CD4-positive, alpha-beta memory T cell (primary cell): Measurements from ENCODE around the gene FOXF1. TPM values are rescaled to one million over a fixed set of nuclear protein-coding genes. Genes with fewer than 3 reads are reported as not detected.
A peak's percentile ranks its signal among the peaks of the same experiment; 100 is the strongest.

Source experiments
- CTCF ChIA-PET: fragments of 350-600 bp; sonication (Branson Sonifier 250); formaldehyde crosslinking; loops from one replicate; lab custom pipeline; 2021; ENCODE audit warnings: inconsistent platforms; ENCODE audit not compliant: partially characterized antibody; lab: Charles Lee
- POLR2A ChIA-PET: fragments of 350-600 bp; sonication (Branson Sonifier 250); formaldehyde crosslinking; loops from one replicate; lab custom pipeline; 2021; ENCODE audit not compliant: partially characterized antibody; lab: Charles Lee
- DNase-seq, 5 donors: peaks; one replicate each; pipeline versions ENCODE4 v3.0.0 to v3.0.0-alpha.2; 2020 to 2022; ENCODE audit warnings: mixed read lengths in 1 of 5
- H3K27ac ChIP-seq: one replicate; pipeline ENCODE4 v1.7.0; 2013; ENCODE audit warnings: low read depth, low read length
- H3K27me3 ChIP-seq: 2 replicates; pipeline ENCODE4 v1.7.0; 2013; ENCODE audit warnings: mild to moderate bottlenecking, low read length, moderate library complexity; ENCODE audit not compliant: insufficient read depth
- H3K36me3 ChIP-seq: 2 replicates; pipeline ENCODE4 v1.7.0; 2013; ENCODE audit warnings: mild to moderate bottlenecking, low read length, moderate library complexity; ENCODE audit not compliant: insufficient read depth
- H3K4me1 ChIP-seq: 2 replicates; pipeline ENCODE4 v1.7.0; 2013; ENCODE audit warnings: mild to moderate bottlenecking, low read length, moderate library complexity; ENCODE audit not compliant: insufficient read depth
- H3K4me3 ChIP-seq, 2 donors: one replicate each; pipeline ENCODE4 v1.7.0; 2013; ENCODE audit warnings: low read length in 2 of 2, mild to moderate bottlenecking in 1 of 2
- H3K9me3 ChIP-seq, 2 donors: one replicate each; pipeline ENCODE4 v1.7.0; 2013; ENCODE audit warnings: low read length in 2 of 2, control low read depth in 1 of 2; ENCODE audit not compliant: control insufficient read depth in 1 of 2
- H3K27ac Mint-ChIP-seq, 7 donors: one replicate each; pipeline ENCODE4 v1.8.0; 2020 to 2021; ENCODE audit warnings: mixed read lengths in 7 of 7, mild to moderate bottlenecking in 6 of 7, inconsistent platforms in 3 of 7, moderate library complexity in 3 of 7
- H3K27me3 Mint-ChIP-seq, 2 donors: one replicate each; pipeline ENCODE4 v1.8.0; 2020 to 2021; ENCODE audit warnings: mixed read lengths in 2 of 2
- H3K36me3 Mint-ChIP-seq, 2 donors: one replicate each; pipeline ENCODE4 v1.8.0; 2020 to 2021; ENCODE audit warnings: mixed read lengths in 2 of 2, inconsistent platforms in 1 of 2, mild to moderate bottlenecking in 1 of 2
- H3K4me1 Mint-ChIP-seq, 4 donors: one replicate each; pipeline ENCODE4 v1.8.0; 2020 to 2021; ENCODE audit warnings: mixed read lengths in 4 of 4, mild to moderate bottlenecking in 1 of 4
- H3K4me3 Mint-ChIP-seq, 8 donors: one replicate each; pipeline ENCODE4 v1.8.0; 2020 to 2021; ENCODE audit warnings: mixed read lengths in 8 of 8, mild to moderate bottlenecking in 7 of 8, moderate library complexity in 6 of 8, inconsistent platforms in 3 of 8
- H3K9me3 Mint-ChIP-seq, 8 donors: one replicate each; pipeline ENCODE4 v1.8.0; 2020 to 2021; ENCODE audit warnings: mixed read lengths in 8 of 8, mild to moderate bottlenecking in 5 of 8, inconsistent platforms in 3 of 8, moderate library complexity in 1 of 8
- intact Hi-C: fragments of 100-400 bp; cut with micrococcal nuclease; formaldehyde crosslinking; loops from one replicate; pipeline ENCODE4 v1.15.1; 2023
- polyA plus RNA-seq, 2 donors: library from polyadenylated mRNA; unstranded; fragments of 300-500 nt; fragmentation: Illumina TruSeq; gene quantifications; one replicate each; pipeline ENCODE4 v1.2.3, GENCODE V29; 2021
- total RNA-seq, 2 experiments: library from RNA; stranded (reverse); gene quantifications; one replicate each; pipeline ENCODE4 v1.2.3, GENCODE V29; 2021

FOXF1 gene
- total and polyA plus RNA-seq, 4 experiments from 2014 or later, result not detected

DNA sequence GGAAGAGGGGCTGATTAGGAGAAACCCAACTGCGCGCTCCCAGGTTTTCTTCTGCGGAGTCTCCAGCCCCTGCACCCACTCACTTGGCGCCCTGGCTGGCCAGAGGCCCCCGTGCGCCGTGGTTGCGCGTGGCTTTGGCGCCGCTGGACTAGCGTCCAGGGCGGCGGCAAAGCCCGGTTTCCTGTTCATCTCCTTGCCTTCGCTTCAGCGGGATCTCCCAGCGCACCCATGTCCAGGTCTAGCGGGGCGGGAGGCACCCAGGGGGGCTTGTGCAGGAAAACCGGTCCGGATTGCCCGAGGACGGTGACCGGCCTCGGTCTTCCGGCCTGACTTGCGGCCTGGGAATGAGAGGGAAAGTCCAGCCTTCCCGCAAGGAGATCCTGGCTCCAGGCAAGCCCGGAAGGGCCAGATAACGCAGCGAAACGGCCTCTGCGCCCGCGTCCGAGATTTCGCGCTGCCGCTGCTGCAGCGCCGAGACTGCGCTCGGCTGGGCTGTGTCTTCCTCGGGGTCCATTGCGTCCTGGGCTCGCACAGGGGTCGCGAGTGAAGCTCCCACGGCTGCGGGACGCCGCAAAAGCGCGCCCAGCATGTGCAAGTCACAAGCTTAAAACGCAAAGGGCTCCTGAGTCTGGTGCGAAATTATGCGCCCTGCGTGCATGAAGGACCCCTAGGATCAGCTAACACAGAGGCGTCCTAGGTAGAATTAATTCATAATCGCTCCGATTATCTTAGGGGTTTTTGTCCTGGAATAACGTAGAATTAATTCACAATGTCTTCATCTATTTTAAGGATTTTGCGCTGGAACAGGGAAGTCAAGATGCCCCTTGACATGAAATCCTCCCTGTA lies 5.7 kb downstream of the FOXF1 start:
- H3K27ac ChIP-seq, result no peak overlapping the region
- H3K27me3 Mint-ChIP-seq, result peaks cover 46 to 50% of the 10 kb centered on the region in 2 donors
- no peaks in the 10 kb centered on the region for H3K9me3 ChIP-seq
- no peak overlapping the region for H3K4me3 Mint-ChIP-seq
- no peak overlapping the region for H3K4me3 ChIP-seq
- H3K4me1 ChIP-seq, result peaks cover 12% of the 10 kb centered on the region
- peak in 1 of 5 donors; percentile 13 for DNase-seq
- peaks cover 0 to 2% (median 0%) of the 10 kb centered on the region in 8 donors for H3K9me3 Mint-ChIP-seq
- no peaks in the 10 kb centered on the region for H3K36me3 Mint-ChIP-seq
- intact Hi-C loops, result no loop called here
- peaks cover 6 to 30% (median 17%) of the 10 kb centered on the region in 4 donors for H3K4me1 Mint-ChIP-seq
- H3K27me3 ChIP-seq, result peaks cover 4% of the 10 kb centered on the region
- H3K36me3 ChIP-seq, result no peaks in the 10 kb centered on the region
- ChIA-PET POLR2A (no interaction called here), CTCF (no interaction called here)
- H3K27ac Mint-ChIP-seq, result no peak overlapping the region

DNA sequence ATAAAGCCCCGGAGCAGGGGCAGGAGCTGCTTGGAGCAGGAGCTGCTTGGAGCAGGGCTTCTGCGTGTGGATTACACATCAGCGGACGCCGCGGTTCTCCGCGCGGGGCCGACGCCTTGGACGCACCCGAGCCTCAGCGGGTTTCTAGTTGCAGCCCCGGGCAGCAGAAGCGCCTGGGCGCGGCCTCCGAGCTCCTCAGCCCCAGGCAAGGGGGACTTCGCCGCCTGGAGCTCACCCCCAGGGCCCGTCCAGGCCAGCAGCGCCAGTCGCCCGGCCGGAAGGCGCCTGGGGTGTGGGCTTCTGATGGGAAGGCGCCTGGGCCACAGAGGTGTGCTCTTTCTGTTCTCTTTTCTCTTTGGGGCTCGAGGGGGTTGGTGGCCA lies 6.3 kb downstream of the FOXF1 start:
- no peak overlapping the region for H3K4me3 ChIP-seq
- CTCF ChIA-PET, result no interaction called here
- no peaks in the 10 kb centered on the region for H3K9me3 ChIP-seq
- peaks cover 4% of the 10 kb centered on the region for H3K27me3 ChIP-seq
- POLR2A ChIA-PET, result no interaction called here
- Mint-ChIP-seq H3K4me1 (peaks cover 5 to 28% (median 15%) of the 10 kb centered on the region in 4 donors), H3K36me3 (no peaks in the 10 kb centered on the region), H3K27me3 (peaks cover 49 to 55% of the 10 kb centered on the region in 2 donors), H3K4me3 (no peak overlapping the region), H3K9me3 (peaks cover 0 to 2% (median 0%) of the 10 kb centered on the region in 8 donors), H3K27ac (no peak overlapping the region)
- H3K27ac ChIP-seq, result no peak overlapping the region
- intact Hi-C loops, result no loop called here
- H3K36me3 ChIP-seq, result no peaks in the 10 kb centered on the region
- peaks cover 12% of the 10 kb centered on the region for H3K4me1 ChIP-seq
- peak in 1 of 5 donors; percentile 15 for DNase-seq

DNA sequence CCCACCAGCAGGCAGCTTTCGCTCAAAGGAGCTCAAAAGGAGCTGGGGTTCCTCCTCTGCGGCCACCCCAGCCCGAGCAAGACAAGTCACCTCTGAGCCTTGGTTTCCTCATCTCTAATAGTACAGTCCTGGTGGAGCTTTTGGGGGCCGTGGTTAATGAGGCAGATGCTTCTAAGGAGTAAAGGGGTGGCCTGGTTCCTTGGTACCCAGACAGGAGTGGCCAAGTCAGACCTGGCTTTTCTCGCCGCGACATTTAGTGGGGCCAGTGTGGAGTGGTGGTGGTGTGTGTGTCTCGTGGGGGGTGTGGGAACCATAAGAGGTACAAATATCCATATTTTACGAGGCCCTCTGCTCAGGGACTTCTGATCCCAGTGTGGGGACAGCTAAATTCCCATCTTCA lies 6.7 kb downstream of the FOXF1 start:
- Mint-ChIP-seq H3K36me3 (no peaks in the 10 kb centered on the region), H3K27ac (no peak overlapping the region), H3K4me3 (peak overlapping the region in 1 of 8 donors; percentile 51), H3K27me3 (peaks cover 46 to 53% of the 10 kb centered on the region in 2 donors), H3K4me1 (peaks cover 4 to 26% (median 14%) of the 10 kb centered on the region in 4 donors), H3K9me3 (peaks cover 0 to 2% (median 0%) of the 10 kb centered on the region in 8 donors)
- ChIA-PET CTCF (no interaction called here), POLR2A (no interaction called here)
- H3K36me3 ChIP-seq, result no peaks in the 10 kb centered on the region
- DNase-seq, result no peak
- H3K27ac ChIP-seq, result no peak overlapping the region
- peaks cover 4% of the 10 kb centered on the region for H3K27me3 ChIP-seq
- H3K4me3 ChIP-seq, result no peak overlapping the region
- H3K4me1 ChIP-seq, result peaks cover 12% of the 10 kb centered on the region
- intact Hi-C loops, result no loop called here
- no peaks in the 10 kb centered on the region for H3K9me3 ChIP-seq

DNA sequence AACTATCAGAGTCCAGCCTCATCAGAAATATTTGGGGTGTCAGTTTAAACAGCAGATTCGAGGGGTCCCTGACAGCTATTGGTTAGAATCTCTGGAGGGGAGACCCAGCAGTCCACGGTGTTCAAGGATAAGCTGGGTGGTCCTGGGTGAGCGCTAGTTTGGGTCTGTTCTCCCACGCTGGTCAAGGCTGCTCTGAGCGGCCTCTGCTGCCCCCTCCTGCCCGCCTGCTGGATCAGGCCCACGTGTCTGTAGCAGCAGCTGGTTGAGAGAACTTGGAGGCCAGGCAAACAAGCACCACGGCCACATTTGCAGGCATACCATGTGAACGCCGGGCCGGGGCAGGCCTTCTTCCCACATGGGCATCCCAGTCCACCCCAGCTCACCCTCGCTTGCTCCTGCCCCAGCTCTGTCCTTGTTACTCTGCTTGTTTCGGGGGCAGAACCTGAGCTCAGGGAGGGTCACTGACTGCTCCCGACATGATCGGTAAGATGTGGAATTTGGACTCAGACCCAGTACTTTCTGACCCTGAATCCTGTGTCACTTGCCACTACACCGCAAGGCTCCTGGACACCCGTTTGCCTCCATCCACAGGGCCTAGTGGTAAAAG lies 7.4 kb downstream of the FOXF1 start:
- H3K9me3 Mint-ChIP-seq, result peaks cover 0 to 2% (median 0%) of the 10 kb centered on the region in 8 donors
- ChIA-PET POLR2A (no interaction called here), CTCF (interaction anchor here (0.9 to 1.2 kb wide), 2 partner anchors 16 to 696 kb away, joined by 3 read pairs; no protein-coding TSS in a partner anchor)
- H3K4me1 Mint-ChIP-seq, result peaks cover 4 to 25% (median 14%) of the 10 kb centered on the region in 4 donors
- intact Hi-C loops, result no loop called here
- no peaks in the 10 kb centered on the region for H3K36me3 Mint-ChIP-seq
- H3K4me3 Mint-ChIP-seq, result no peak overlapping the region
- Histone ChIP-seq H3K27me3 (peaks cover 4% of the 10 kb centered on the region), H3K36me3 (no peaks in the 10 kb centered on the region), H3K27ac (no peak overlapping the region), H3K4me1 (peaks cover 12% of the 10 kb centered on the region), H3K4me3 (no peak overlapping the region), H3K9me3 (no peaks in the 10 kb centered on the region)
- peaks cover 45 to 52% of the 10 kb centered on the region in 2 donors for H3K27me3 Mint-ChIP-seq
- H3K27ac Mint-ChIP-seq, result no peak overlapping the region
- DNase-seq, result peak in 1 of 5 donors; percentile 2

DNA sequence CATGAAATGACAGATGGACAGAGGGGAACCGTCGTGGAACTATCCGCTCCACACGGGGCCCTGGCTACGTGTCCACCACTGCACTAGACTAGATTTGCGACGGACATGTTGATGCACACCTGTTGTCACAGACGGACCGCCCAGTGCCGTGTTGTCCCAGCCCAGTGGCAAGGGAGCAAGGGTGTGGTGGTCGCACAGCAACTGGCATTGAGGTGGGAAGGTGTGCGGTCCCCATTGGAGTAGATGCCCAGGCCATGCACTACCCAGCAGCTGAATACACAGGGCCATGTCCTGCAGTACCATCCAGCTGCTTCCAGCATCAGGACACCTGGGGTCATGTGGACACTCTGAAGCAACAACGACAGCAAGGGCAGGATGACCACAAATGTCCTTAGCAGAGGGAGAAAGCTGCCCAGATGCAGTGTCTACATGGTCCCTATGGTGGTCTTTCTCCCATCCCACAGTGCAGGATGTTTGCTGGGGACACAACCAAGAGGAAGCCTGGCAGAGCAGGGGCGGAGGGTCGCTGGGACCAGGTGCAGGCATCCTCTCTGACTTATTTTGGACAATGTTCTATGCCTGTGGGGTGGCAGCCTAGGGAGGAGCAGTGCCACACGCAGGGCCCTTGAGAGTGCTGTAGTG lies 8.8 kb downstream of the FOXF1 start:
- Histone ChIP-seq H3K36me3 (no peaks in the 10 kb centered on the region), H3K27ac (no peak overlapping the region), H3K27me3 (peaks cover 4% of the 10 kb centered on the region), H3K4me1 (peaks cover 12% of the 10 kb centered on the region), H3K4me3 (no peak overlapping the region), H3K9me3 (no peaks in the 10 kb centered on the region)
- intact Hi-C loops, result no loop called here
- Mint-ChIP-seq H3K4me1 (peaks cover 4 to 14% (median 9%) of the 10 kb centered on the region in 4 donors), H3K36me3 (no peaks in the 10 kb centered on the region), H3K27ac (no peak overlapping the region), H3K9me3 (peaks cover 0 to 2% (median 0%) of the 10 kb centered on the region in 8 donors), H3K4me3 (peak overlapping the region in 4 of 8 donors; percentile 31 to 78 (median 55)), H3K27me3 (peaks cover 35 to 44% of the 10 kb centered on the region in 2 donors)
- CTCF ChIA-PET, result interaction anchor here (1.3 to 1.5 kb wide), 2 partner anchors 14 to 30 kb away, joined by 3 to 5 read pairs; no protein-coding TSS in a partner anchor
- peak in 1 of 5 donors; percentile 1 for DNase-seq
- POLR2A ChIA-PET, result no interaction called here

DNA sequence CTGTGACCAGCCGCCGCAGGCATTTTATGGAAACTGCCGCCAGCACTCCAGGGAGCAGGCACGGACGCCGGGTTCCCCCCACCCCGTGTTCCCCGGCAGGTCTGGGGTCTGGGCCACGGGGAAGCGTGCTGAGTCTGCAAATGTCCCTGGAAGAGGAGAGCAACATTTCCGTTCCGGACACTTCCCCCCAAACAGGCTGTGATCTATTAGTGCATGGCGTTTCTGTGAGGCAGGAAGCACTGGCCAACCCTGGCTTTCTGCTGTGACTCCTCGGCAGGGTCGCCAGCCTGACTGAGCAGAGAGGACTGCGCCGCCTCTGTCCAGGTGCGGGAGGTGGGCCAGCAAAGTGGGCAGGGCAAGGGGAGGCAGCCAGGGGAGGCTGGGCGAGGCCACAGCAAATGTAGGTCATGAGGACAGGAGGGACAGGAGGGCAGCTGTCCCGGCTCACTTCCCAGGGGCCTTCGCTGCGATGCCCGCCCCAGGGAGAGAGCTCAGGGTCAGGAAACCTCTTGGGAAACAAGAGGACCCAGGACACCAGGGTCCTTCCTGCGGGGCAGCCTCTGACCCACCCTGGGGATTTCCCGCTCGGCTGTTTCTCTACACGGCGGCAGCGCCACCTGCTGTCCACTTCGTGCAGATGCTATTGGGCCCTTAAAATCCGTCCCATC lies 9.5 kb downstream of the FOXF1 start:
- ChIA-PET CTCF (interaction anchor here (1.3 to 1.5 kb wide), 2 partner anchors 13 to 31 kb away, joined by 3 to 5 read pairs; no protein-coding TSS in a partner anchor), POLR2A (no interaction called here)
- intact Hi-C loops, result no loop called here
- H3K4me1 Mint-ChIP-seq, result peaks cover 4 to 14% (median 9%) of the 10 kb centered on the region in 4 donors
- peaks cover 0 to 2% (median 0%) of the 10 kb centered on the region in 8 donors for H3K9me3 Mint-ChIP-seq
- Histone ChIP-seq H3K9me3 (no peaks in the 10 kb centered on the region), H3K36me3 (no peaks in the 10 kb centered on the region), H3K27me3 (peaks cover 4% of the 10 kb centered on the region), H3K4me1 (peaks cover 12% of the 10 kb centered on the region), H3K27ac (no peak overlapping the region), H3K4me3 (no peak overlapping the region)
- peaks cover 32 to 39% of the 10 kb centered on the region in 2 donors for H3K27me3 Mint-ChIP-seq
- peak overlapping the region in 1 of 7 donors; percentile 30 for H3K27ac Mint-ChIP-seq
- peak overlapping the region in 6 of 8 donors; percentile 17 to 78 (median 55) for H3K4me3 Mint-ChIP-seq
- DNase-seq, result peak in 4 of 5 donors; percentile 28 to 37 (median 33)
- H3K36me3 Mint-ChIP-seq, result no peaks in the 10 kb centered on the region
